Hematopoietic multipotent progenitor cell treated with erythropoietin and hydrocortisone succinate and interleukin-3 and kit ligand, for 8 days (in vitro differentiated cells): Measurements from ENCODE around the gene MRPS11.
"Not testable (repeated sequence)": the region's sequence is repeated elsewhere in the genome, so short reads cannot be mapped to it uniquely, and the experiment has no call there.

Source experiments
- DNase-seq: peaks from one replicate; pipeline ENCODE4 v3.0.0-alpha.2; 2015

Gene MRPS11

DNA sequence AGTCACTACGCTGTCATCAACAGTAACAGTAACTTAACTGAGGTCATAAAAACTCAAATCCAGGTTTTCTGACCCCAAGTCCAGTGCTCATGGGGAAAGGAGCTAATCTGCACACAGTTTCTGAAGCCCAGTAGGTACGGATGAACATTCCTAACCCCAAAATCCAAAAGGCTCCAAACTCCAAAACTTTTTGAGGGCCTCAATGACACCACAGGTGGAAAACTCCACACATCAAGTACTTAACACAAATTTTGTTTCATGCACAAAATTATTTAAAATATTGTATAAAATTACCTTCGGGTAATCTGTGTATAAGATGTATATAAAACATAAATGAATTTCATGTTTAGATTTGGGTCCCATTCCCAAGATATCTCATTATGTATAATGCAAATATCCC is 10.8 kb upstream of the MRPS11 start:
- DNase-seq = no peak

DNA sequence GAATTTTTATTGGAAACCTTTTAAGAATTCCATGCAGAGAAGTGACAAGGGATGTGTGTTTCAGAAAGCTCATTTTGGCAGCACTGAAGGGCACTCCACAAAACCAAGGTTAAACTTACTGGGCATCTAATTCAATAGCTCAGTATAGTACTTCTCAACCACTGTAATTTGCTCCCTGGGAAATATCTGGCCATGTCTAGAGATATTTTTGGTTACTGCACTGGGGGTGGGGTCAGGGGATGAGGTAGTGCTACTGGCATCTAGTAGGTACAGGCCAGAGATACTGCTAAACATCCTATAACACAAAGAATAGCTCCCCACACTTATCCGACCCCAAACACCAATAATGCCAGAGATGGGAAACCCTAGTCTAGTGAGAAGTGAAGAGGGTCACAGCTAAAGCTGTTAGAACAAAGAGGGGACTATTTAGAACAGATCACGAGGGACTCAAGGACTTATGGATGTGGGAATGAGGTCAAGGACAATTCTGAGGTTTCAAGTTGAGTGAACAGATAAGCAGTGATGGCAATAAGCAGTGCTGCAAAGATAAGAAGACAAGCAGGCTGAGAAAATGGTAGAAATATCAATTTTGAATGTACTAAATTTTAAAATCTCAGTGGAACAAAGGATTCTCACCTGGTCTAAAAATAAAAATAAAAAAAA is 3.5 kb upstream of the MRPS11 start:
- no peak for DNase-seq

DNA sequence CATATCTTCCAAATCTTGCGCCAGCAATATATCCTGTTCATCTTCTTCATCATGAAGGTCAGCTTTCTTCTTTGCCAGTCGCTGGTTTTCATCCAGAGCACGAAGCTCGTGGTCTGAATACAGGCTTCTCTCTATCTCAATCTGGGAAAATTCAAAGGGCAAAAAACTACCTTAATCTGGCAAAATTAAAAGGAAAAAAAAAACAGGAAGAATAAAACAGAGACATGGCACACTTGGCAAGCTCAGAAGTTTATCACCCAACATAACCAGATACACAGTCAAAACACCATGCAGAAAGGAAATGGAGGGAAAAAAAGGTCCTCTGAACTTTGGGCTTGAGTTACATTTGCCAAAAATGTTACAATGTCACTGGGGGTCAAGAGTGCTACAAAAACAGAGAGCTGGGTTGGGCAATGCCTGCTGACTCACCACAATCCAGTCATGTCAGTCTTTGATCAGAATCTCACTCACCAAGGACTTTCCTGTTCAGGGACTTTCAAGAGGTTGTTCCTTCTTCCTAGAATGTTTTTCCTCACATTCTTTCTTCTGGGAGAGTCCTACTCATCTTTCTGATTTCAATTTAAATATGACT is 1.8 kb upstream of the MRPS11 start:
- DNase-seq = peak; percentile 44

GRCh38 chr15:88467935-88468528 is 524 bp downstream of the MRPS11 start:
- peak; percentile 39 for DNase-seq

- not testable (repeated sequence) for DNase-seq
Measured at GRCh38 chr15:88468721-88469120, 1.2 kb downstream of the MRPS11 start.

GRCh38 chr15:88469321-88469720 is 1.8 kb downstream of the MRPS11 start:
- DNase-seq = no peak

- DNase-seq = no peak
Measured at GRCh38 chr15:88470625-88471372, 3.3 kb downstream of the MRPS11 start.

- no peak for DNase-seq
Measured at GRCh38 chr15:88472225-88472624, 4.7 kb downstream of the MRPS11 start.

GRCh38 chr15:88473661-88474293 is 6.3 kb downstream of the MRPS11 start:
- DNase-seq = not testable (repeated sequence)

GRCh38 chr15:88476635-88477060 is 9.1 kb downstream of the MRPS11 start:
- DNase-seq = peak; percentile 71

DNA sequence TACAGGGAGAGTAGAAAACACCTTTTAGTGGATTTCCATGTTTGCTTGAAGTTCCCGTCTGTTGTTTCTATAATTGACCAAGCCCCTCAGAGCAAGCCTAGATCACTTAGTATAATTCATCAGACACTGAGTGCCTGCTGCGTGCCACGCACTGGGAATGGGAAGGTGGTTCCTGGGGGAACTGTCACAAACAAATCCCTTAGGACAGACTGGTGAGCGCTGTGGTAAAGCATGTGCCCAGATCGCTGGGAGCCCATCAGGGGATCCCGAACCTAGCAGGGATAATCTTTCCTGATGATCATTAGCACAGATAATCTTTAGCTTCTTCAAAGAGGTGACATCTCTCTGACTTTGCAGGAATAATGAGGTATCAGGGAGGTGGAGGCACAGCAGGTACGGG is 9.6 kb downstream of the MRPS11 start:
- DNase-seq = no peak

DNA sequence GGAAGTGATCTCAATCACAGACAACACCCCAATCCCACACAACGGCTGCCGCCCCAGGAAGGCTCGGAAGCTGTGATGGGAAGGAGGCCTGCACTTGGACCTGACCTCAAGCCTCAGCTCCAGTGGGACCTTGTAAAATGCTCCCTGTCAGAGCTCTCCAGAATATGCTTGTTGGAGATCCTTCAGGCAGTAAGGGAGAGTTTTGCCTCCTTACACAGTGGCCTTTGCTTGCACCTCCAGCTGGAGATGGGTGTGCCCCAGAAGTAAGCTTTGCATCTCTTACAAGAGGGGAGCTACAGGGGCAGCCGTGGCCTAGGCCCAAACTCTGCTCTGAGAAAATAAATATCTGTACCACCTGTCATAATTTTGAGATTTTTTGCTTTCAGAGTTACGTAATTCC is 10.4 kb downstream of the MRPS11 start:
- DNase-seq = no peak

GRCh38 chr15:88479169-88479568 is 11.7 kb downstream of the MRPS11 start:
- DNase-seq = no peak

- DNase-seq = no peak
Measured at GRCh38 chr15:88480981-88481380, 13.5 kb downstream of the MRPS11 start.

GRCh38 chr15:88482263-88482662 is 14.8 kb downstream of the MRPS11 start:
- no peak for DNase-seq

DNA sequence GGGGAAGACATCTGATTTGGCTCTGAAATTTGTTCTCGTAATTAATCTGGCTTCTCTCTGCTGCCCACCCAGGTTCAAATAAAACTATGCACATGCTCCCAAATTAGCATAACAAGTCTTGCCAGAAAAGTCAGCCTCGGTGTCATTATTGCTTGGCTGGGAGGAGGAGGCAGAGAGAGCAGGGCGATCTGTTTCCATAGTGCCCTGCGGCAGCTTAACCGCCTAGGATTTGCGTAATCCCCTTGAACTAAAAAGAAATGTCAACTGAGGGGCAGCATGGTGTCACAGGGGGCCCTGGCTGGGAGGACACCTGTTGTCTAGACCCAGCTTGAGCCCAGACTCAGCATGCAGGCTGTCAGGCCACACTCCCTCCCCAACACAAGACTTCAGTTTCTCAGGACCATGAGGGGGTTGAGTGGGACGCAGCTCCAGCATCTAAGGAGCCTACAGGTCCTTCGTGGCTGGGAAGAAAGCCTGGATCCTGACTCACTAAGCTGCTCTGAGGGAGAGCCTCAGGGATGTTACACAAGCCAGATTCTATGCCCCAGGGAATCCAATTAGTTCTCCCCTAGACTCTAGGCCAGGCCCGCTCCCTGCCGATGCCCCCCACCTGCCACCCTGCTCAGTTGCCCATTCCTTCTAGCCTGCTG is 17.3 kb downstream of the MRPS11 start:
- no peak for DNase-seq

GRCh38 chr15:88487178-88487795 is 19.8 kb downstream of the MRPS11 start:
- no peak for DNase-seq

GRCh38 chr15:88487796-88488523 is 20.5 kb downstream of the MRPS11 start:
- no peak for DNase-seq

- DNase-seq = no peak
Measured at GRCh38 chr15:88489321-88489720, 21.8 kb downstream of the MRPS11 start.

DNA sequence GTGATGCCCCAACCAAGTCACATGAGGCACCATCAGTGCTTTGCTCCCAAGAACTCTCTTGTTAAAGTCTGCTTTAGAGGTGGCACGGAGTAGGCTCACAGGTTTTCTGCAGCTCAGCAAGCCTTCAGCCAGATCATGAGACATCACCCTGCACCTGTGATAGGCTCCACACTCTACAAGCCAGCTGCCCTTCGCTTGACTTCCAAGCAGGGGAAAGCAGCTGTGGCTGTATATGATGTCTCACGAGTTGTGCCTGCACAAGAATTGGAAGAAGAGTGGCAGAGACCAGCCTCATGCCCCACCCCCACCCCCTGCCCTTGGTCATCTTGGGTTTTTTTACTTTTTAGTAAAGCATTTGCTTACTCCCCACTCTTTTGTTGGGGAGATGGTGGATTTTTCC is 22.5 kb downstream of the MRPS11 start:
- no peak for DNase-seq

GRCh38 chr15:88491158-88491557 is 23.6 kb downstream of the MRPS11 start:
- DNase-seq = no peak

GRCh38 chr15:88493844-88494243 is 26.3 kb downstream of the MRPS11 start:
- no peak for DNase-seq
